COR-L47 (cell line): ENCODE measurements around the gene TF.
"Not testable (repeated sequence)": the region's sequence is repeated elsewhere in the genome, so short reads cannot be mapped to it uniquely, and the experiment has no call there.

Experiments
- DNase-seq: peaks from one replicate; lab custom pipeline; 2025; lab: John Stamatoyannopoulos, UW

TF gene

GRCh38 chr3:133745981-133746711 is at the start of gene TF:
TSS of gene TF (plus strand) at chr3:133746393. CDS start at chr3:133746441, 48 bp downstream.
- DNase-seq, result no peak

DNA sequence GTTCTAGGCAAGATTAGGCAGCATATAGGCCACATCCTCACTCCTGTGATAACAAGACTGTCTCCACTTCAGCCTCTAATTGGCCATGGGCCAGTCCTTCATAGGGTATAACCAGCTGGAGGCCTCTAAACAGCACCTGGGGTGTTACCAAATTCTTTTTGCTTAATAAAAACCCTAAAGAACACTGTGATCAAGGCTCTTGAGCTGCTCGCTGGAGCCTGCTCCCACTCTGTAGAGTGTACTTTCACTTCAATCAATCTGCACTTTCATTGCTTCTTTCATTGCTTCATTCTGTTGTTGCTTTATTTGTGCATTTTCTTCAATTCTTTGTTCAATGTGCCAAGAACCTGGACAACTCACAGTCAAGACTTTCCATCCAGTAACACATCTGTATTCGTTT is 48.2 kb upstream of the TF start:
- DNase-seq, result no peak

- no peak for DNase-seq
Measured at GRCh38 chr3:133699467-133699866, 46.7 kb upstream of the TF start.

DNA sequence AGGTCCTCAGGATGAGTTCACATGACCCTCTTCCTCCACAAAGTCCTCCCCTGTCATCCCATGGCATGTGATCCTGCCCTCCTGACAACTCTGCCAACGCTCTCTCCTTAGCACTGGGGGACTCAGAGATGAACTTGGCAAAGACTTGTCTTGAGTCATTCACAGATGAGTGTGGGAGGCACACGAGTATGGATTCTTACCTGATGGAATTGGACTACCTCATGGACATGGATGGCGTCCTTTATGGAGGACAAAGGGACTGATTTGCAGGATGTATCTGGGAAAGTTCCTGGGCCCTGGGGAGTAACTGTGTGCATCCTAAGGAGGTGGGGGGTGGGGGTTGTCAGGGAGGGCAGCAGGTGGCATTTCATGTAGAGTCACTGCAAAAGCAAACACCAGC is 46.3 kb upstream of the TF start:
- no peak for DNase-seq

DNA sequence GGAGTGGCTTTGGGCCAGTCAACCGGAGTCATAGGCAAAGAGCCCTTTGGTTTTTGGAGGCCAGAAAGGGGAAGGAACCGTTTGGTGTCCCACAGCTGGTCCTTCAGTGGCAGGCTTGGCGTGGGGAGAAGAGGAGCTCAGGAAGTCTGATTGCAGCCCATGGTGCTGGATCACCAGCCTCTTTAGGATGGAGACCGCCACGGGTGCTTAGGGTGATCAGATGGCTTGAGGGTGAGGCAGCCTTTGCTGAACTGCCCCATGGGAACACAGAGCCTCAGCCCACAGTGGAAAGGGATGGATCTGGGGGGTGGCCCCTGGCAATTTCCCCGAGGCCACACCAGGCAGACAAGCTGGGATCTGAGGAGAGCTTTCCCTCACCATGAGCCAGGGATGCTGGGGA is 45.8 kb upstream of the TF start:
- no peak for DNase-seq

DNA sequence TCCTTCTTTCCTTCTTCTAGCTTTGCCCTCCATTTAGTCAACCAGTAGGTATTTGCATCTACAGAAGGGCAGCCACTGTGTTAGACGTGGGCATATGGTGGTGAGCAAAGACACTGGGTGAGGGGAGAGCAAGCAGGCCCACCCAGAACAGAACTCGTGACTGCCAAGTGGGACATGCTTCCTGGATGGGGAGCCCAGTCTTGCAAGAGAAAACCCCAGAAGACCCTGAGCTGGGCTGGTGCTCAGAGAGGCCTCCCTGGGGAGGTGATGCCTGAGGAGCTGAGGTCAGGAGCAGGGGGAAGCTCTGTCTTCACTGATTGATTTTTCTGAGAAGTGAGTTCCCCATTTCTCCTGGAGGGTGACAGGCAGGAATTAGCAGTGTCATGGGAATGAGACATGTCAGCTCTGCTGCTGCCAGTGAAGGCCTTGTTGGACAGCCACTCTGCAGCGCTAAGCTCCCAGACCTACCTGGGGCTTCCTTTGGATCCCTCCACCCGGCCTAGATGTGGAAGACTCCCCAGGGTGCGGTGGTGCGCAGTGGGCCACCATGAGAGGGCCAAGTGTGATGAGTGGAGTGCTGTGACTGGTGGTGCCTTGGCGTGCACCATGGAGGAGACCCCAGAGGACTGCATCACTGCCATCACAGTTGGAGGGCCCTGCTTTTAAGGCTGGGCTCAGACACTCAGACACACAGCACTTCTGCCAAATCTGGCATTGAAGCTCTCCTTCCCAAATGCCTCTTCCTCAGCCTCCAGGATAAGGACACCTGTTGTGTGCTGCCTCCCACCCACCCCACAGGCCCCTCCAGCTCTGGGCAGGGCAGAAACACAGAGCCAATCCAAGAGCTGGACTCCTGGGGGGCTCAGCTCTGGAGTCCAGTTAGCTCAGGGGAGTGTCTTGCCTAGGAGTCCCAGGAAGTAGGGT is 44.5 kb upstream of the TF start:
- DNase-seq, result no peak

DNA sequence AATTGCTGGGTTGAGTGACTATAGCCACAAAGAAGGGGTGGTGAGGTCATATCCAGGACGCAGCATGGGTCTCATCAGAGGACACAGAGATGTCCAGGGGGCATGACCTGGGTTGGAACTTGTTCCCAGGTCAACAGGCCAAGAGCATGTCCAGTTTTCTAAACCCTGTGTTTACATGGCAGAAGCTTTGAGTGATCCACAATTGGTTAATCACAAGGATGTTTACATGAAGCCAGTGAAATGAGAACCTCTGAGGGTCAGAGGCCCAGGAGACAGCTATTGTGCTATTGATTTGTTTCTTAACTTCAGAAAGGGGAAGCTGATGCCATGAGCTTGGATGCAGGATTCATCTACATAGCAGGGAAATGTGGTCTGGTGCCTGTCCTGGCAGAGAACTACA is 42.3 kb upstream of the TF start:
- DNase-seq, result no peak

DNA sequence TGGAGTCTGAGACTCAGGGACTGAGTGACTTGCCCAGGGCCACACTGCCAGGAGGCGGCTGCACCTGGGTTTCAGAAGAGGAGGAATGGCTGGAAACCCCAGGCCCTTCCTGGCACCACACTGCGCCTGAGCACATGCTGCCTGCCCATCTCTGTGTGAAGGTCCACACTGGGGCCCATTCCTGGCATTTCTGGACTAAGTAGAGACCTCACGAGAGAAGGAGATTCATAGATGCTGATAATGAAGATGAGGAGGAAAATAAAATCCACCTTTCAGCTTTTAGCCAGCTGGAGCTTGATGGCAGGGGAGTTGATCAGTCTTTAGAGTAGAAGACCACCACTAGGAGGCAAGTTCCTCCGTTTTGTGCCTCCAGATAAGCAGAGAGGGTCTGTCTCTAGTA is 40.2 kb upstream of the TF start:
- no peak for DNase-seq

- no peak for DNase-seq
Measured at GRCh38 chr3:133709139-133709750, 36.9 kb upstream of the TF start.

GRCh38 chr3:133711013-133711412 is 35.2 kb upstream of the TF start:
- no peak for DNase-seq

GRCh38 chr3:133712017-133712416 is 34.2 kb upstream of the TF start:
- no peak for DNase-seq

GRCh38 chr3:133713347-133713746 is 32.8 kb upstream of the TF start:
- no peak for DNase-seq

DNA sequence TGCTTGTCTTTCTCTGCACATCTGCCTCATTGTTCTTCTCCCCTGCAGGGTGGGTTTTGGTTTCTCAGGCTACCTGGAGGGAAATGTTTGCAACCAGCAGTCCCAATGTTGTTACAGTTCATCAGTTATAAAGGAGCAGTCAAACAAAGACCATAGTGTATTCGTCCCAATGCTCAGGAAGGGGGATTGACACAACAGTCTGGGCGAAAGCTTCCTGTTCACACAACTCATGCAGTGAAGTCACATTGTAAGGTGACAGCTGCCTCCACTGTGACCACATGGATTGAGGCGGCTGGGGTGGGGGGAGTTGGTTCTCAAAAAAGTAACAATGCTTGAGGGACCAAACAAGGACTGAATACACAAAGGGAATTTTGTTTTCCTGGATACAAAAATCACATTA is 28.8 kb upstream of the TF start:
- DNase-seq, result peak; percentile 12

GRCh38 chr3:133722935-133723334 is 23.3 kb upstream of the TF start:
- no peak for DNase-seq

DNA sequence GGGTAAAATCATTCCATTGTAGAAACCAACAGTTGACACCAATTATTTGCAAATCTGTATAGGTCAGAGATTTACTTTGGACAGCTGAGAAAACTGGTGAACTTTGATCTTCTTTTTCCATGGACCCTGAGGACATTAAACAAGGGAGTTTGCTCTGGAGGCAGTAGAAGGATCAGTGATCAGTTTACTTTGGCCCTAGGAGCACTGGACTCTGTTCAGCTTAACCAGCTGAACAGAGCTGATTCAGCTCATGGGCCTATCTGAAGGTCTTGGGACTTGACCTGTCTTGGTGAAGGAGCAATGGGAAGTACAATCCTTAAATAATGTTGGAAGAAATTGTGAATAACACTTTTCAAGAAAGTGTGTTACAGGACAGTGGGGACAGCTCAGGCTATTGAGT is 15.2 kb upstream of the TF start:
- no peak for DNase-seq

DNA sequence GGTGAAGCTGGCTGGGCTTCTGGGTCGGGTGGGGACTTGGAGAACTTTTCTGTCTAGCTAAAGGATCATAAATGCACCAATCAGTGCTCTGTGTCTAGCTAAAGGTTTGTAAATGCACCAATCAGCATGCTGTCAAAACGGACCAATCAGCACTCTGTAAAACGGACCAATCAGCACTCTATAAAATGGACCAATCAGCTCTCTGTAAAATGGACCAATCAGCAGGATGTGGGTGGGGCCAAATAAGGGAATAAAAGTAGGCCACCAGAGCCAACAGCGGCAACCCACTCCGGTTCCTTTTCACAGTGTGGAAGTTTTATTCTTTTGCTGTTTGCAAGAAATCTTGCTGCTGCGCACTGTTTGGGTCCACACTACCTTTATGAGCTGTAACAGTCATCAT is 14.0 kb upstream of the TF start:
- DNase-seq, result not testable (repeated sequence)

DNA sequence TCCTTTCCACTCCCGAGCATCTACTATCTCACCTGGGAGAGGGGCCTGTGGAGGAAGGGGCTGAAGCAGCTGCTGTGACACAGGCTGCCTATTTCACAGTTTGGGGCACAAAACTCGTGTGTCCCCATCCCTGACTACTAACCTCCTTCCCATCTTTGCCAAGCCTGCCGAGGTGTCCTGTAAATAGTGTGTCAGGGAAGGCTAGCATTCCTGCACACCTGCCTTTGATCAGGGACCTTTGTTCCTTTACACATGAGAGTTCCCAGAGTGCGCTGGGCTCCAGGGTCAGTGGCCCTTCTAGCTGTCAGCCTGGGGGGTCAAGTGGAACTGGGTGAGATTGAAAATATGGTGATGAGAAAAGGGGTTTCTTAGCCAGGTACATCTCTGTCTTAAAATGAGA is 13.0 kb upstream of the TF start:
- no peak for DNase-seq

GRCh38 chr3:133734305-133734704 is 11.9 kb upstream of the TF start:
- DNase-seq, result no peak

DNA sequence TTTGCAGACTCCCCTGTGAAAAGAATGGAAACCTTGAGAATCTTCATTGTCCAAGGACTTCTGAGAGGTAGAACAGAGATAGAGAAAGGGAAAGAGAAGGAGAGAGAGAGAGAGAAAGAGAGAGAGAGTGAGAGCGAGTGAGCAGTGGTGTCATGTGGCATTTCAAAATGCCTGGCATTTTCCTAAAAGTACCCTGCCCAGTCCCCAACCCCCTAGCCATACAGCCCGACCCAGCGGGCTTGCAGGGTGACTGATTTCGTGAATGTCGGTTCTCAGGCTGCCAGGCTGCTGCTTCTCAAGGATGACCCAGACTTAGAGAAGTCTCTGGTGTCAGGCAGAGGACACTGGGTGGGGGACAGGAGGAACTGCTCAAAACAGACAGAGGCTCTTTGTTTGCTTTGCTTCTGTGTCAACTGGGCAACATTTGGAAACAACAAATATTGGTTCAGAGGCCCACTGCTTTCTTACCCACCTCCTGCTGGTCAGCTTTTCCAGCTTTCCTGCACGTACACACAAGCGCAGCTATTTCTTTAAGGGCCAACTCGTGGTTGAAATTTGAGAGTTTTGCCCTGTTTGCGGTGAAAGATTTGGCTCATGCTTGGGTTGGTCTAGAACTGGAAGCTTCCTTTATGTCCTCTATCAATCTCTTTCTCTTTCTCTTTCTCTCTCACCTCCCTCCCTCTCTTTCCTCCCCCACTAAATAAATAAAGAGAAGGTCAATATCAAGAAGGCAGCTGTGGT is 3.7 kb upstream of the TF start:
- DNase-seq, result peak; percentile 60

GRCh38 chr3:133744241-133744640 is 2.0 kb upstream of the TF start:
- DNase-seq, result no peak

GRCh38 chr3:133745108-133745507 is 1.1 kb upstream of the TF start:
- DNase-seq, result no peak

DNA sequence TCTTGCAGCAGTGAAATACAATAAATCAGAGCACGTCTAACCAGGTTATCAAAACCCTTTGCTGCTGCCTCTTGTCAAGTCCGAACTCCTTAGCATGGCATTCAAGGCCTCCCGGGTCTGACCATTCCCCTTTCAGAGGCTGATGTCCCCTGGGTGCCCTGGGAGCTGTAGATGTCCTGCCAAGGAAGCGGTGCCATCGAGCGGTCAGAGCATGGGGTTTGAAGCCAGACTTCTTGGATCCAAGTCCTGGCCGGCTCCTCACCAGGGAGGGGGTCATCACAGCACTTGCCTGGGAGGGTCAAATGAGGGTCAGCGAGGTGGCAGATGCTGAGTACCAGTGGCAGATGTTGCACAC is 496 bp downstream of the TF start:
- no peak for DNase-seq
